Rectal smooth muscle tissue (tissue), 1 donor: ENCODE results near the gene HLCS.

ENCODE experiments used
- H3K27ac ChIP-seq: one replicate; pipeline ENCODE4 v1.7.0; 2013; ENCODE audit warnings: low read depth, low read length, inconsistent platforms
- H3K27me3 ChIP-seq: one replicate; pipeline ENCODE4 v1.7.0; 2013; ENCODE audit warnings: low read length; ENCODE audit not compliant: control insufficient read depth, insufficient read depth
- H3K36me3 ChIP-seq: one replicate; pipeline ENCODE4 v1.7.0; 2013; ENCODE audit warnings: low read length; ENCODE audit not compliant: control insufficient read depth, insufficient read depth
- H3K4me1 ChIP-seq: one replicate; pipeline ENCODE4 v1.7.0; 2013; ENCODE audit warnings: low read length; ENCODE audit not compliant: control insufficient read depth, insufficient read depth
- H3K4me3 ChIP-seq: one replicate; pipeline ENCODE4 v1.7.0; 2013; ENCODE audit warnings: low read length
- H3K9ac ChIP-seq: one replicate; pipeline ENCODE4 v1.7.0; 2013; ENCODE audit warnings: low read length

HLCS gene

GRCh38 chr21:36913247-36914169, 53.0 kb downstream of the HLCS start:
- H3K4me3 ChIP-seq = no peak overlapping the region
- no peak overlapping the region for H3K9ac ChIP-seq
- no peaks in the 10 kb centered on the region for H3K27me3 ChIP-seq
- H3K36me3 ChIP-seq = no peaks in the 10 kb centered on the region
- no peaks in the 10 kb centered on the region for H3K4me1 ChIP-seq
- H3K27ac ChIP-seq = no peak overlapping the region

GRCh38 chr21:36910581-36911307, 55.7 kb downstream of the HLCS start:
- Histone ChIP-seq H3K4me1 (no peaks in the 10 kb centered on the region), H3K27me3 (no peaks in the 10 kb centered on the region), H3K27ac (no peak overlapping the region), H3K4me3 (no peak overlapping the region), H3K9ac (no peak overlapping the region), H3K36me3 (no peaks in the 10 kb centered on the region)

GRCh38 chr21:36909901-36910561, 56.4 kb downstream of the HLCS start:
- Histone ChIP-seq H3K9ac (no peak overlapping the region), H3K4me3 (no peak overlapping the region), H3K27ac (no peak overlapping the region), H3K36me3 (no peaks in the 10 kb centered on the region), H3K27me3 (no peaks in the 10 kb centered on the region), H3K4me1 (no peaks in the 10 kb centered on the region)

GRCh38 chr21:36909423-36909822, 57.0 kb downstream of the HLCS start:
- H3K27ac ChIP-seq = no peak overlapping the region
- H3K4me3 ChIP-seq = no peak overlapping the region
- H3K27me3 ChIP-seq = no peaks in the 10 kb centered on the region
- no peaks in the 10 kb centered on the region for H3K36me3 ChIP-seq
- no peaks in the 10 kb centered on the region for H3K4me1 ChIP-seq
- no peak overlapping the region for H3K9ac ChIP-seq

GRCh38 chr21:36908260-36908908, 58.1 kb downstream of the HLCS start:
- Histone ChIP-seq H3K27me3 (no peaks in the 10 kb centered on the region), H3K36me3 (no peaks in the 10 kb centered on the region), H3K4me1 (no peaks in the 10 kb centered on the region), H3K4me3 (no peak overlapping the region), H3K9ac (no peak overlapping the region), H3K27ac (no peak overlapping the region)

- no peaks in the 10 kb centered on the region for H3K36me3 ChIP-seq
- H3K4me3 ChIP-seq = no peak overlapping the region
- no peak overlapping the region for H3K9ac ChIP-seq
- no peaks in the 10 kb centered on the region for H3K27me3 ChIP-seq
- H3K4me1 ChIP-seq = no peaks in the 10 kb centered on the region
- no peak overlapping the region for H3K27ac ChIP-seq
Observed at GRCh38 chr21:36904093-36904666, 62.3 kb downstream of the HLCS start.

- H3K9ac ChIP-seq = no peak overlapping the region
- H3K4me3 ChIP-seq = no peak overlapping the region
- H3K27me3 ChIP-seq = no peaks in the 10 kb centered on the region
- no peaks in the 10 kb centered on the region for H3K4me1 ChIP-seq
- H3K36me3 ChIP-seq = no peaks in the 10 kb centered on the region
- no peak overlapping the region for H3K27ac ChIP-seq
Observed at GRCh38 chr21:36902793-36903192, 63.7 kb downstream of the HLCS start.

- Histone ChIP-seq H3K27ac (no peak overlapping the region), H3K36me3 (no peaks in the 10 kb centered on the region), H3K4me1 (no peaks in the 10 kb centered on the region), H3K27me3 (no peaks in the 10 kb centered on the region), H3K4me3 (no peak overlapping the region), H3K9ac (no peak overlapping the region)
Observed at GRCh38 chr21:36902331-36902730, 64.1 kb downstream of the HLCS start.

GRCh38 chr21:36901575-36901974, 64.9 kb downstream of the HLCS start:
- H3K36me3 ChIP-seq = peaks cover 2% of the 10 kb centered on the region

GRCh38 chr21:36893581-36893980, 72.9 kb downstream of the HLCS start:
- Histone ChIP-seq H3K27me3 (no peaks in the 10 kb centered on the region), H3K27ac (no peak overlapping the region), H3K4me3 (no peak overlapping the region), H3K4me1 (no peaks in the 10 kb centered on the region), H3K9ac (no peak overlapping the region), H3K36me3 (peaks cover 2% of the 10 kb centered on the region)

More at GRCh38 chr21:36901575-36901974, 64.9 kb downstream of the HLCS start:
- no peak overlapping the region for H3K4me3 ChIP-seq
- no peaks in the 10 kb centered on the region for H3K27me3 ChIP-seq
- H3K9ac ChIP-seq = no peak overlapping the region
- no peak overlapping the region for H3K27ac ChIP-seq
- H3K4me1 ChIP-seq = no peaks in the 10 kb centered on the region

- Histone ChIP-seq H3K36me3 (peaks cover 2% of the 10 kb centered on the region), H3K4me1 (no peaks in the 10 kb centered on the region), H3K27me3 (no peaks in the 10 kb centered on the region), H3K27ac (no peak overlapping the region), H3K9ac (no peak overlapping the region), H3K4me3 (no peak overlapping the region)
Observed at GRCh38 chr21:36892201-36892600, 74.3 kb downstream of the HLCS start.

- H3K27me3 ChIP-seq = no peaks in the 10 kb centered on the region
- H3K9ac ChIP-seq = no peak overlapping the region
- peaks cover 1% of the 10 kb centered on the region for H3K36me3 ChIP-seq
- no peaks in the 10 kb centered on the region for H3K4me1 ChIP-seq
- no peak overlapping the region for H3K4me3 ChIP-seq
- no peak overlapping the region for H3K27ac ChIP-seq
Observed at GRCh38 chr21:36891692-36892091, 74.8 kb downstream of the HLCS start.
